HEK293 (cell line): ENCODE results near the gene LIME1.

Source experiments
- CTCF ChIA-PET: fragments of 350-600 bp; formaldehyde crosslinking; extraction: SDS; loops from one replicate; lab custom pipeline; 2021; ENCODE audit warnings: antibody characterized with exemption; lab: Yijun Ruan, JAX
- POLR2A ChIA-PET: fragments of 300-600 bp; formaldehyde crosslinking; extraction: SDS; loops from one replicate; lab custom pipeline; 2020; ENCODE audit warnings: antibody characterized with exemption, inconsistent platforms; lab: Yijun Ruan, JAX
- H3K27ac ChIP-seq: fragments of 200-500 bp; sonication (Bioruptor generic); 2 replicates; pipeline ENCODE4 v1.5.1; 2014; ENCODE audit warnings: low read depth, low read length, control low read depth, inconsistent platforms; ENCODE audit errors: extremely low read depth
- H3K36me3 ChIP-seq, 2 experiments: fragments of 200-500 bp in 1 of 2; sonication (Bioruptor generic) in 1 of 2; 1 replicate in 1 of 2; 2 replicates in 1 of 2; pipeline ENCODE4 v1.5.1; 2014 to 2017; ENCODE audit warnings: inconsistent platforms in 2 of 2, low read length in 2 of 2; ENCODE audit not compliant: control insufficient read depth in 2 of 2, insufficient read depth in 1 of 2
- H3K4me1 ChIP-seq: fragments of 200-500 bp; sonication (Bioruptor generic); 2 replicates; pipeline ENCODE4 v1.5.1; 2014; ENCODE audit warnings: mild to moderate bottlenecking, low read length, inconsistent platforms; ENCODE audit not compliant: control insufficient read depth, insufficient read depth
- H3K4me3 ChIP-seq: 2 replicates; pipeline ENCODE4 v1.5.1; 2011; ENCODE audit warnings: low read depth, mild to moderate bottlenecking, control low read depth, low read length, moderate library complexity
- H3K9me3 ChIP-seq: fragments of 200-500 bp; sonication (Bioruptor generic); 2 replicates; pipeline ENCODE4 v1.5.1; 2014; ENCODE audit warnings: low read depth, low read length, inconsistent platforms; ENCODE audit not compliant: control insufficient read depth, insufficient read depth
- BCL6B ChIP-seq: fragments of 450-650 bp; formaldehyde crosslinking; IDR thresholded peaks from 2 replicates; pipeline ENCODE4 v1.5.1; 2017; ENCODE audit warnings: missing biosample characterization, missing genetic modification characterization
- GLI2 ChIP-seq: fragments of 450-650 bp; formaldehyde crosslinking; IDR thresholded peaks from 2 replicates; pipeline ENCODE4; 2017; ENCODE audit warnings: missing biosample characterization, missing genetic modification characterization, low read depth, borderline replicate concordance
- HOXD13 ChIP-seq: sonication (generic); formaldehyde crosslinking; IDR thresholded peaks from 2 replicates; pipeline ENCODE4 v1.8.0; 2022; ENCODE audit warnings: missing genetic modification reagents, borderline replicate concordance
- IKZF3 ChIP-seq: fragments of 450-650 bp; IDR thresholded peaks from 2 replicates; pipeline ENCODE4 v1.5.0; 2018; ENCODE audit warnings: missing biosample characterization, mild to moderate bottlenecking, missing genetic modification characterization, moderate library complexity
- KLF16 ChIP-seq: fragments of 450-650 bp; formaldehyde crosslinking; IDR thresholded peaks from 2 replicates; pipeline ENCODE4 v1.5.1; 2017; ENCODE audit warnings: missing biosample characterization, missing genetic modification characterization
- MEIS1 ChIP-seq: sonication (generic); formaldehyde crosslinking; IDR thresholded peaks from 2 replicates; pipeline ENCODE4 v1.8.1; 2022; ENCODE audit warnings: missing genetic modification reagents, mild to moderate bottlenecking, borderline replicate concordance
- PATZ1 ChIP-seq: fragments of 450-650 bp; formaldehyde crosslinking; IDR thresholded peaks from 2 replicates; pipeline ENCODE4 v1.5.1; 2016; ENCODE audit warnings: missing biosample characterization, missing genetic modification characterization
- SALL2 ChIP-seq: fragments of 450-650 bp; formaldehyde crosslinking; IDR thresholded peaks from 2 replicates; pipeline ENCODE4 v1.5.0; 2017; ENCODE audit warnings: missing biosample characterization, mild to moderate bottlenecking, missing genetic modification characterization, borderline replicate concordance
- TRIM28 ChIP-seq: IDR thresholded peaks from 2 replicates; pipeline ENCODE4 v1.6.1; 2011; ENCODE audit warnings: low read length, control low read depth, borderline replicate concordance
- YY2 ChIP-seq: fragments of 450-650 bp; formaldehyde crosslinking; IDR thresholded peaks from 2 replicates; pipeline ENCODE4 v1.5.1; 2016; ENCODE audit warnings: missing biosample characterization, missing genetic modification characterization
- ZBTB7A ChIP-seq: fragments of 450-650 bp; formaldehyde crosslinking; IDR thresholded peaks from 2 replicates; pipeline ENCODE4 v1.5.1; 2016; ENCODE audit warnings: low read depth, missing biosample characterization, missing genetic modification characterization
- ZBTB8A ChIP-seq: fragments of 450-650 bp; formaldehyde crosslinking; IDR thresholded peaks from 2 replicates; pipeline ENCODE4 v1.5.1; 2016; ENCODE audit warnings: missing biosample characterization, missing genetic modification characterization
- ZEB2 ChIP-seq: fragments of 450-650 bp; formaldehyde crosslinking; IDR thresholded peaks from 2 replicates; pipeline ENCODE4 v1.5.1; 2016; ENCODE audit warnings: missing biosample characterization, missing genetic modification characterization
- ZFHX2 ChIP-seq: fragments of 450-650 bp; formaldehyde crosslinking; conservative IDR thresholded peaks from 2 replicates; pipeline ENCODE4 v1.5.1; 2016; ENCODE audit warnings: missing biosample characterization, missing genetic modification characterization
- ZFP41 ChIP-seq: fragments of 450-650 bp; formaldehyde crosslinking; IDR thresholded peaks from 2 replicates; pipeline ENCODE4 v1.5.1; 2016; ENCODE audit warnings: missing biosample characterization, missing genetic modification characterization, borderline replicate concordance
- ZNF133 ChIP-seq: fragments of 450-650 bp; formaldehyde crosslinking; IDR thresholded peaks from 2 replicates; pipeline ENCODE4 v1.5.1; 2016; ENCODE audit warnings: missing biosample characterization, missing genetic modification characterization
- ZNF140 ChIP-seq: fragments of 450-650 bp; formaldehyde crosslinking; IDR thresholded peaks from 2 replicates; pipeline ENCODE4 v1.5.1; 2016; ENCODE audit warnings: missing biosample characterization, missing genetic modification characterization
- ZNF280C ChIP-seq: fragments of 450-650 bp; formaldehyde crosslinking; IDR thresholded peaks from 2 replicates; pipeline ENCODE4 v1.5.1; 2016; ENCODE audit warnings: missing biosample characterization, missing genetic modification characterization
- ZNF350 ChIP-seq: fragments of 450-650 bp; formaldehyde crosslinking; IDR thresholded peaks from 2 replicates; pipeline ENCODE4 v1.5.0; 2017; ENCODE audit warnings: missing biosample characterization, mild to moderate bottlenecking, missing genetic modification characterization
- ZNF398 ChIP-seq: fragments of 450-650 bp; formaldehyde crosslinking; IDR thresholded peaks from 2 replicates; pipeline ENCODE4 v1.5.1; 2017; ENCODE audit warnings: missing biosample characterization, missing genetic modification characterization
- ZNF521 ChIP-seq: fragments of 450-650 bp; formaldehyde crosslinking; IDR thresholded peaks from 2 replicates; pipeline ENCODE4 v1.5.1; 2017; ENCODE audit warnings: missing biosample characterization, mild to moderate bottlenecking, missing genetic modification characterization
- ZNF560 ChIP-seq: fragments of 450-650 bp; formaldehyde crosslinking; IDR thresholded peaks from 2 replicates; pipeline ENCODE4 v1.5.1; 2017; ENCODE audit warnings: missing biosample characterization, missing genetic modification characterization, borderline replicate concordance
- ZNF561 ChIP-seq: fragments of 450-650 bp; IDR thresholded peaks from 2 replicates; pipeline ENCODE4 v1.5.1; 2018; ENCODE audit warnings: missing biosample characterization, missing genetic modification characterization, borderline replicate concordance
- ZNF580 ChIP-seq: fragments of 450-650 bp; formaldehyde crosslinking; IDR thresholded peaks from 2 replicates; pipeline ENCODE4 v1.5.1; 2016; ENCODE audit warnings: missing biosample characterization, missing genetic modification characterization
- ZNF596 ChIP-seq: fragments of 450-650 bp; IDR thresholded peaks from 2 replicates; pipeline ENCODE4 v1.5.0; 2018; ENCODE audit warnings: missing biosample characterization, mild to moderate bottlenecking, missing genetic modification characterization, moderate library complexity
- ZNF645 ChIP-seq: fragments of 450-650 bp; formaldehyde crosslinking; IDR thresholded peaks from 2 replicates; pipeline ENCODE4; 2016; ENCODE audit warnings: missing biosample characterization, missing genetic modification characterization

Gene LIME1

GRCh38 chr20:63706852-63707557 lies 29.5 kb upstream of the LIME1 start (continued):
- TF ChIP-seq PATZ1 (tag by site-specific recombination) (peak; percentile 12; the same call in 1 of the 2 replicates), ZEB2 (tag by site-specific recombination) (peak; percentile 4; the same call in 1 of the 2 replicates), ZNF561 (tag by site-specific recombination) (no peak), IKZF3 (tag by site-specific recombination) (peak; percentile 34; the same call in 1 of the 2 replicates), KLF16 (peak; percentile 38; the same call in 1 of the 2 replicates), BCL6B (no peak)

- Histone ChIP-seq H3K9me3 (no peaks in the 10 kb centered on the region), H3K4me1 (0 out of 2 replicates have a peak, but pooled peaks cover 3% of the 10 kb centered on the region), H3K4me3 (peak within 1 kb of the TSS; percentile 81), H3K36me3 (peaks cover 31 to 74% of the 10 kb centered on the region in 2 experiments), H3K27ac (peak within 1 kb of the TSS; percentile 71)
- POLR2A ChIA-PET, result interaction anchor here (0.6 to 3.3 kb wide), 17 partner anchors 9 to 273 kb away, joined by 3 to 16 read pairs (median 6); partner anchors contain the start of genes DNAJC5, LIME1, PRPF6 and RTEL1
- CTCF ChIA-PET, result interaction anchor here (0.6 to 1.4 kb wide), 4 partner anchors 70 to 214 kb away, joined by 3 to 4 read pairs (median 4); no protein-coding TSS in a partner anchor
- TF ChIP-seq GLI2 (tag by site-specific recombination), result no peak
- no peak for TF ChIP-seq ZNF280C (tag by site-specific recombination)
- no peak for TF ChIP-seq MEIS1 (CRISPR knock-in tag)
- TF ChIP-seq ZNF521 (tag by site-specific recombination), result no peak
- TF ChIP-seq ZFP41 (tag by site-specific recombination), result no peak
- no peak for TF ChIP-seq ZNF133 (tag by site-specific recombination)
- TF ChIP-seq ZNF140 (tag by site-specific recombination), result no peak
- peak; percentile 63 for TF ChIP-seq ZFHX2
- peak; percentile 32; the same call in 1 of the 2 replicates for TF ChIP-seq ZNF398 (tag by site-specific recombination)
- no peak for TF ChIP-seq ZNF645 (tag by site-specific recombination)
- no peak for TF ChIP-seq SALL2
- no peak for TF ChIP-seq TRIM28
- TF ChIP-seq ZNF596, result no peak
- peak; percentile 45; the same call in 1 of the 2 replicates for TF ChIP-seq ZBTB7A
- TF ChIP-seq ZNF580, result peak; percentile 29; the same call in 1 of the 2 replicates
- TF ChIP-seq ZNF350 (tag by site-specific recombination), result no peak
- no peak for TF ChIP-seq HOXD13 (CRISPR knock-in tag)
- TF ChIP-seq ZNF560 (tag by site-specific recombination), result no peak
- TF ChIP-seq YY2 (tag by site-specific recombination), result no peak
- TF ChIP-seq ZBTB8A (tag by site-specific recombination), result peak; percentile 74
Observed at GRCh38 chr20:63707558-63708300, 28.7 kb upstream of the LIME1 start, which contains the start of the genes ARFRP1 and ZGPAT. Gene ARFRP1, minus strand, starts transcription at chr20:63707976. Its CDS starts 885 bp downstream, at chr20:63707091. Gene ZGPAT, plus strand, starts transcription at chr20:63708039. Its CDS starts 542 bp downstream, at chr20:63708581.
